NB4 (cell line): ENCODE data around the gene GALNT9.

Source experiments
- POLR2A ChIP-seq: IDR thresholded peaks from 2 replicates; pipeline ENCODE4 v1.6.1; 2011; ENCODE audit warnings: mild to moderate bottlenecking; ENCODE audit not compliant: insufficient read length; ENCODE audit errors: extremely low read depth
- TF ChIP-seq, protein P1 (sequence below): IDR thresholded peaks from one replicate; pipeline ENCODE4 v1.5.1; 2012; ENCODE audit warnings: low read depth, low read length
- TF ChIP-seq, protein P2 (sequence below): IDR thresholded peaks from 2 replicates; pipeline ENCODE4 v1.6.1; 2011; ENCODE audit warnings: low read depth, low read length

DNA sequence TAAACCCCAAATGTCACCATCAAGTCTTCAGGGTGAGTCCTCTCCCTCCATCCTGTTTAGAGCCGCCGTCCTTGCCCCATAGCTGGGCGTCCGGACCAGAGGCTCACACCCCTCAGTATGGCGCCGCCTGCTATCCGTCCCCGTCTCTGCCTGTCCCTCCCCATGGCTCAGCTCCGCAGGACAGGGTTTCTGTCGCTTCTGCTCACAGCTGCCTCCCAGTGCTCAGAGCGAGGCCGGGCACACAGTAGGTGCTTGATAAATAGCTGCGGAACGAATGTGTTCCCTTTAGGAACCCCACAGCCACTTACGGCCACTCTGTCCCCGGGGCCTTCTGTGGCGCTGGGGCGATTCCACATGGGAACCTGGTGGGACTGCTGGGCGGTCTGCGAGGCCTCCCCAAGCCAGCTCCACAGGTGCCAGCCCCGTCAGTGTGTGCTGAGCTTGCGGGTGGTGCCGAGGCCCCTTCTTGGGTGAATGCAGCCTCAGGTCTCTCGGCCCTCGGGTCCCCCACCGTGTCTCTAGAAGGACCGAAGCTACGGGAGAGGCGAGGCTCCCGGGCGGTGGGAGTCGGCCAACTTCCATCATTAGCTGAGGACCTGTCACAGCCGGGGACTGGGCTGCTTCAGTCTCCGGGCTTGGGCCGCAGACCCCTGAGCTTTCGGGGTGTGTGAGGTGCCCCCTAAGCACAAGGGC, 122.2 kb downstream of the GALNT9 start:
- TF ChIP-seq, protein P1, sequence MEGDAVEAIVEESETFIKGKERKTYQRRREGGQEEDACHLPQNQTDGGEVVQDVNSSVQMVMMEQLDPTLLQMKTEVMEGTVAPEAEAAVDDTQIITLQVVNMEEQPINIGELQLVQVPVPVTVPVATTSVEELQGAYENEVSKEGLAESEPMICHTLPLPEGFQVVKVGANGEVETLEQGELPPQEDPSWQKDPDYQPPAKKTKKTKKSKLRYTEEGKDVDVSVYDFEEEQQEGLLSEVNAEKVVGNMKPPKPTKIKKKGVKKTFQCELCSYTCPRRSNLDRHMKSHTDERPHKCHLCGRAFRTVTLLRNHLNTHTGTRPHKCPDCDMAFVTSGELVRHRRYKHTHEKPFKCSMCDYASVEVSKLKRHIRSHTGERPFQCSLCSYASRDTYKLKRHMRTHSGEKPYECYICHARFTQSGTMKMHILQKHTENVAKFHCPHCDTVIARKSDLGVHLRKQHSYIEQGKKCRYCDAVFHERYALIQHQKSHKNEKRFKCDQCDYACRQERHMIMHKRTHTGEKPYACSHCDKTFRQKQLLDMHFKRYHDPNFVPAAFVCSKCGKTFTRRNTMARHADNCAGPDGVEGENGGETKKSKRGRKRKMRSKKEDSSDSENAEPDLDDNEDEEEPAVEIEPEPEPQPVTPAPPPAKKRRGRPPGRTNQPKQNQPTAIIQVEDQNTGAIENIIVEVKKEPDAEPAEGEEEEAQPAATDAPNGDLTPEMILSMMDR: no peak
- TF ChIP-seq, protein P2, sequence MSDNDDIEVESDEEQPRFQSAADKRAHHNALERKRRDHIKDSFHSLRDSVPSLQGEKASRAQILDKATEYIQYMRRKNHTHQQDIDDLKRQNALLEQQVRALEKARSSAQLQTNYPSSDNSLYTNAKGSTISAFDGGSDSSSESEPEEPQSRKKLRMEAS: no peak
- no peak for TF ChIP-seq POLR2A
